Thyroid gland (tissue), 4 donors: Measurements from ENCODE around the gene NPDC1. TPM values are rescaled to one million over a fixed set of nuclear protein-coding genes. Genes with fewer than 3 reads are reported as not detected.

ENCODE experiments used
- DNase-seq, 2 donors: peaks; one replicate each; pipeline ENCODE4 v3.0.0-alpha.2; 2019
- H3K27ac ChIP-seq, 3 donors: fragments of 200-600 bp; sonication (generic); 1 replicate in 2 of 3; 2 replicates in 1 of 3; pipeline ENCODE4 v1.5.1; 2016 to 2019; ENCODE audit warnings: mild to moderate bottlenecking in 1 of 3, moderate library complexity in 1 of 3
- H3K27me3 ChIP-seq: fragments of 200-600 bp; sonication (generic); one replicate; pipeline ENCODE4 v1.5.1; 2019
- H3K36me3 ChIP-seq, 2 donors: fragments of 200-600 bp; sonication (generic); one replicate each; pipeline ENCODE4 v1.5.1; 2016 to 2019
- H3K4me1 ChIP-seq, 2 donors: fragments of 200-600 bp; sonication (generic); one replicate each; pipeline ENCODE4 v1.5.1; 2017 to 2019
- H3K4me3 ChIP-seq, 3 donors: fragments of 200-600 bp; sonication (generic); replicated peaks in 1 of 3; 1 replicate in 2 of 3; 2 replicates in 1 of 3; pipeline ENCODE4 v1.5.1; 2016; ENCODE audit warnings: mild to moderate bottlenecking in 1 of 3
- H3K9me3 ChIP-seq: fragments of 200-600 bp; sonication (generic); one replicate; pipeline ENCODE4 v1.5.1; 2017
- CTCF ChIP-seq, 6 experiments: fragments of 200-600 bp in 3 of 6; fragments of 450-650 bp in 3 of 6; sonication (generic) in 3 of 6; IDR thresholded peaks; one replicate each; pipeline ENCODE4 v1.5.1; 2016 to 2019; ENCODE audit warnings: antibody characterized with exemption in 6 of 6, mild to moderate bottlenecking in 2 of 6, inconsistent platforms in 1 of 6, moderate library complexity in 1 of 6
- POLR2A ChIP-seq, 2 donors: fragments of 450-650 bp; IDR thresholded peaks; one replicate each; pipeline ENCODE4 v1.6.1; 2017; ENCODE audit warnings: antibody characterized with exemption in 2 of 2, mild to moderate bottlenecking in 2 of 2, moderate library complexity in 1 of 2
- WGBS, 2 donors: methylation state at CpG; one replicate each; pipeline ENCODE4 v1.1.5; 2017; 5-methylcytosine and 5-hydroxymethylcytosine counted together
- intact Hi-C: fragments of 100-400 bp; cut with DNase I; formaldehyde crosslinking; loops from one replicate; pipeline ENCODE4 v1.15.1; 2023
- total RNA-seq, 4 donors: library from RNA; depleted of rRNA; stranded (reverse); fragments of >200 nt; gene quantifications; one replicate each; pipeline ENCODE4 v1.2.3, GENCODE V29; 2016

NPDC1 gene
- total RNA-seq, 4 donors from 2014 or later: 23.3 to 65.9 (median 35.4) TPM

- intact Hi-C loops: no loop called here
- Histone ChIP-seq H3K27ac (no peak overlapping the region), H3K4me3 (no peak overlapping the region), H3K4me1 (peaks cover 18 to 25% of the 10 kb centered on the region in 2 donors), H3K36me3 (peaks cover 0 to 10% of the 10 kb centered on the region in 2 donors), H3K27me3 (no peaks in the 10 kb centered on the region), H3K9me3 (no peaks in the 10 kb centered on the region)
- 73 to 90% methylated on average over 5 to 7 of the region's 7 CpGs for WGBS, 2 donors
- DNase-seq: no peak
- TF ChIP-seq CTCF (IDR thresholded peaks at IDR 0.05): no peak
- no peak for TF ChIP-seq POLR2A (IDR thresholded peaks at IDR 0.05)
Observed at GRCh38 chr9:137023157-137023556, 22.8 kb downstream of the NPDC1 start.

DNA sequence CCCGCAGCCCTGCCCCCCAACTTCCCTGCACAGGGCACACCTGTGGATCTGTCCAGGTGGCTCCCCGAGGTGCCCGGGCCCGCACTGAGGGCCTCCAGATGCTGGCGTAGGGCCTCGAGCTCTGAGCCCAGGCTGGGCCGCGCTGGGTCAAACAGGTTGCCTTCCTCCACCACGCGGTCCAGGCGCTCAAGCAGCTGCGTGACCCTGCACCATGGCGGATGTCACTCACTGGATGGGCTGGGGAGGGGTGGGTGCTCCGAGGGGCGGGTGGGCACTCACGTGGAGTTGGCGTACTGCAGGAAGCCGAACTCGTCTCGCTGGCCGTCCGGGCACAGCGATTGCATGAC is 23.3 kb downstream of the NPDC1 start:
- H3K4me1 ChIP-seq: peaks cover 18 to 25% of the 10 kb centered on the region in 2 donors
- H3K27me3 ChIP-seq: no peaks in the 10 kb centered on the region
- no peak for DNase-seq
- intact Hi-C loops: no loop called here
- TF ChIP-seq POLR2A (IDR thresholded peaks at IDR 0.05) (no peak), CTCF (IDR thresholded peaks at IDR 0.05) (no peak)
- H3K9me3 ChIP-seq: no peaks in the 10 kb centered on the region
- H3K36me3 ChIP-seq: peaks cover 4 to 11% of the 10 kb centered on the region in 2 donors
- H3K4me3 ChIP-seq: no peak overlapping the region
- 91 to 92% methylated on average over 10 to 22 of the region's 23 CpGs for WGBS, 2 donors
- H3K27ac ChIP-seq: no peak overlapping the region

- DNase-seq: peak in 1 of 2 donors; percentile 38
- intact Hi-C loops: no loop called here
- no peaks in the 10 kb centered on the region for H3K9me3 ChIP-seq
- peaks cover 13 to 20% of the 10 kb centered on the region in 2 donors for H3K4me1 ChIP-seq
- 82 to 83% methylated on average over 5 to 13 of the region's 30 CpGs for WGBS, 2 donors
- no peak overlapping the region for H3K27ac ChIP-seq
- H3K4me3 ChIP-seq: no peak overlapping the region
- peaks cover 7 to 16% of the 10 kb centered on the region in 2 donors for H3K36me3 ChIP-seq
- no peak for TF ChIP-seq POLR2A (IDR thresholded peaks at IDR 0.05)
- no peak for TF ChIP-seq CTCF (IDR thresholded peaks at IDR 0.05)
- H3K27me3 ChIP-seq: no peaks in the 10 kb centered on the region
Observed at GRCh38 chr9:137021979-137022661, 23.9 kb downstream of the NPDC1 start.

DNA sequence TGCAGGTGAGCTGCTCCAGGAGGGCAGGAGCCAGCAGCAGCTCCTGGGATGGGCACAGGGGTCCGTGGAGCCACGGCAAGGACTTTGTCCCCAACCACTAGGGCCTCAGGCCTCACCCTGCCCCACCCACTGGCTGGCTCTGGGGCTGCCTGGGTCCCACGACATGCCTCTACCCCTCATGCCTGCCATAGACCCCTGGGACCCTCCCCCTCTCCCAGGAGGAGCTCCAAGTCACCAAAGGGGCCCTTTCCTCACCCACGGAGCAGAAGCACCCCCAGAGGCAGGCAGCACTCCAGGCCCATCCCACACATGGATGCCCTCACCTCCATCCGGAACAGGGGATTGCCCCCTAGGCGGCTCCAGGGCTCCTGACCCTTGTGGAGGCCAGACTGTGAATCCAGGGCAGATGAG is 24.4 kb downstream of the NPDC1 start:
- DNase-seq: no peak
- Histone ChIP-seq H3K4me3 (no peak overlapping the region), H3K4me1 (peaks cover 8 to 14% of the 10 kb centered on the region in 2 donors), H3K36me3 (peaks cover 13 to 16% of the 10 kb centered on the region in 2 donors), H3K27me3 (no peaks in the 10 kb centered on the region), H3K9me3 (no peaks in the 10 kb centered on the region), H3K27ac (no peak overlapping the region)
- intact Hi-C loops: no loop called here
- no peak for TF ChIP-seq POLR2A (IDR thresholded peaks at IDR 0.05)
- no peak for TF ChIP-seq CTCF (IDR thresholded peaks at IDR 0.05)
- WGBS, 2 donors: 94% methylated on average over 3 to 4 of the region's 6 CpGs

- 97 to 98% methylated on average over 18 to 27 of the region's 32 CpGs for WGBS, 2 donors
- TF ChIP-seq POLR2A (IDR thresholded peaks at IDR 0.05): no peak
- no peak for TF ChIP-seq CTCF (IDR thresholded peaks at IDR 0.05)
- Histone ChIP-seq H3K4me1 (peaks cover 3 to 8% of the 10 kb centered on the region in 2 donors), H3K27ac (no peak overlapping the region), H3K36me3 (peaks cover 19 to 21% of the 10 kb centered on the region in 2 donors), H3K4me3 (no peak overlapping the region), H3K9me3 (no peaks in the 10 kb centered on the region), H3K27me3 (no peaks in the 10 kb centered on the region)
- intact Hi-C loops: no loop called here
- DNase-seq: no peak
Observed at GRCh38 chr9:137020771-137021567, 25.0 kb downstream of the NPDC1 start.
